Occipital lobe (tissue), 2 donors: ENCODE measurements around the gene GALNT10. TPM values are rescaled to one million over a fixed set of nuclear protein-coding genes. Genes with fewer than 3 reads are reported as not detected.
A peak's percentile ranks its signal among the peaks of the same experiment; 100 is the strongest.

ENCODE experiments used
- DNase-seq: peaks from one replicate; lab custom pipeline; 2025; lab: John Stamatoyannopoulos, UW
- total RNA-seq: library from RNA; depleted of rRNA; stranded (reverse); fragments of >200 nt; gene quantifications from one replicate; pipeline ENCODE4 v1.2.3, GENCODE V29; 2014

GALNT10 gene
- total RNA-seq, 1 donor from 2014 or later, result 10.1 TPM

DNA sequence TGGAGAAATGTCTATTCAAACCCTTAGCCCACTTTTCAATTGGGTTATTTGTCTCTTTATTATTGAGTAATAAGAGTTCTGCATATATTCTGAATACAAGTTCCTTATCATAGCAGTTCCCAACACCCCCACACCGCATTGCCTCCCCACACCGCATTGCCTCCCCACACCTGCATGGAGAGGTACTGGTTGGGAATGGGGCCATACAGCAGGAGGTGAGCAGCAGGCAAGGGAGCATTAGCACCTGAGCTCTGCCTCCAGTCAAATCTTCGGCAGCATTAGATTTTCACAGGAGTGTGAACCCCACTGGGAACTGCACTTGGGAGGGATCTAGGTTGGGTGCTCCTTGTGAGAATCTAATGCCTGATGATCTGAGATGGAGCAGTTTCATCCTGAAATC, 244.7 kb downstream of the GALNT10 start:
- no peak for DNase-seq

DNA sequence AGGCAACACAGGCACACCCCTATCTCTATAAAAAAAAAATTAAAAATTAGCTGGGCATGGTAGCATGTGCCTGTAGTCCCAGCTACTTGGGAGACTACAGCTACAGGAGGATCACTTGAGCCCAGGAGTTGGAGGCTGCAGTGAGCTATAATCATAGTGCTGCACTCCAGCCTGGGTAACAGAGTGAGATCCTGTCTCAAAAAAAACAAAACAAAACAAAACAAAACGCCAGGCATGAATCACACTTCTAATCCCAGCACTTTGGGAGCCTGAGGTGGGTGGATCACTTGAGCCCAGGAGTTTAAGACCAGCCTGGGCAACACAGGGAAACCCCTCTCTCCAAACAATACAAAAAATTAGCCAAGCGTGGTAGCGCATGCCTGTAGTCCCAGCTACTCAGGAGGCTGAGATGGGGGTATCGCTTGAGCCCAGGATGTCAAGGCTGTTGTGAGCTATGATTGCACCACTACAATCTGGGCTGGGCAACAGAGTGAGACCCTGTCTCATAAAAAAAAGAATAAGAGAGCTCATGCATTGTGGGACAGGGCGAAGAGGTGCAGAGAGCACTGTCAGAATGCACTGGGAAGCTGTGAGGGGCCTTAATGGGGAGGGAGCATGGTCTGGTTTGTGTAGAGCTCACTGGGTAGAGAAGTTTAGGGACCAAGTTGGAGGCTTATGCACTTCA, 246.9 kb downstream of the GALNT10 start:
- DNase-seq, result no peak

DNA sequence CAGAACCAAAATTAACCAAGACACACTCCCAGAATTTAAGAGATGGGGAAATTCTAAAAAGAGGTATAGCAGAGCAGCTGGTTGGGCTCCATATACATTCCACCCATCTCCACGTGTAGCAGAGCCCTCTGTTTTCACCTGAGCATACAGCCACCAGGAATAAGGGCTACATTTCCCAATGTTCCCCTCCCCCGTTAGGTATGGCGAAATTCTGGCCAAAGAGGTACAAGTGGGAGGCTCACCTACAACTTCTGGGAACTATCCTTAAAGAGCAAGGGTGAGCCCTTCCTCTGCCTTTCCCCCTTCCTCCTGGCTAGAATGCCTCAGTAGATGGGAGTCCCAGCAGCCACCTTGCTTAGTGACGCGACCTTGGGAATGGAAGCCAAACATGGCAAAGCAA, 250.0 kb downstream of the GALNT10 start:
- DNase-seq, result no peak

DNA sequence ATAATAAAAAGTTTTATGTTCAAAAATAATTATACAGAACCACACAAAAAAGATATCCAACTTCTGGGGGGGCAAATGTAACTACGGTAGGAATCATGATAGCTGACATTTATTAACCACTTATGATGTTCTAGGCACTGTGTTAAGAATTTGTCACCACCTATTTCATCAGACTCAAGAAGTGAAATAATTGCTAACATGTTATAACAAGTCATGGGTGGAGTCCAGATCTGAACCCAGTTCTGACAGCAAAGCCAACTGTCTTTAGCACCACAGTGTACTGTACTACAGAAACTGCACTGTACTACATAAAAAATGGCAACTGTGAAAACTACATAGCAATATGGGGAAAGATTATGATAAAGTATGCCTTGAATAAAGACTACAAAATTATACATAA, 252.3 kb downstream of the GALNT10 start:
- no peak for DNase-seq

DNA sequence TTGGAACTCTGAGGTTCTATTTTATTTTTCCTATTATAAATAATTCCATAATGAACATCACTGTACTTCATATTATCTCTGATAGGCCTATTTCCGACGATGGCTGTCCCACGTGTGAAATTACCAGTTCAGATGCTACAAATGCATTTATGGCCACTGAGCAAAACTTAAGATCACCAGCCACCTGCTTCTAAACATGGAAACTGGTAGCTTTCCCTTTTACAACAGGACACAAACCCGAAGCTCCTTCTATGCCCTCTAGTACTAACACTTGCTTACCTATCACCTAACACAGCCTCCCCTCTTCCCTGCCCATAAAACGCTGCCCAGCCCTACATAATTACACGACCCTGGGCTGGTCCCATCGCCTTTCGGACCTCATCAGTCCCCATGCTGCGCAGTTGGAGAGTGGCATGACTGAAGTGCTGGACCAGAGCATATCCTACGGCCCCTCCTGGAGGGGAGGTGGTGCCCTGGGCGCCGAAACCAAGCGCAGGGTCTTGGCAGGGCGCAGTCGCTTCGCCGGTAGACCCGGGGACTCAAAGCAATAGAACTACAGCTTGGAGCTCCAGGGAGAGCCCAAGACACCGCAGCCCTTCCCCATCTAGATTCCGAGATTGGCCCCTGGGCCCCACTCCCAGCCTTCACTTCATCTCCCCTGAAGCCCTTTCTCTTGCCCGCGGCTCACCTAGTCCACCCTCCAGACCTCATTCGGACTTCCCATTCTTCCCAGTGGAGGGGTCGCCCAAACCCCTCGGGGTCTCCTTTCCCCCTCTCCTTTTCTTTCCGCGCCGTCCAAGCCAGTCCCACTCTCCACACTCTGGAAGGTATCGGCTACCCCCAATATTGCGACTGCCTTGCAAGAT, 254.3 kb downstream of the GALNT10 start:
- no peak for DNase-seq

DNA sequence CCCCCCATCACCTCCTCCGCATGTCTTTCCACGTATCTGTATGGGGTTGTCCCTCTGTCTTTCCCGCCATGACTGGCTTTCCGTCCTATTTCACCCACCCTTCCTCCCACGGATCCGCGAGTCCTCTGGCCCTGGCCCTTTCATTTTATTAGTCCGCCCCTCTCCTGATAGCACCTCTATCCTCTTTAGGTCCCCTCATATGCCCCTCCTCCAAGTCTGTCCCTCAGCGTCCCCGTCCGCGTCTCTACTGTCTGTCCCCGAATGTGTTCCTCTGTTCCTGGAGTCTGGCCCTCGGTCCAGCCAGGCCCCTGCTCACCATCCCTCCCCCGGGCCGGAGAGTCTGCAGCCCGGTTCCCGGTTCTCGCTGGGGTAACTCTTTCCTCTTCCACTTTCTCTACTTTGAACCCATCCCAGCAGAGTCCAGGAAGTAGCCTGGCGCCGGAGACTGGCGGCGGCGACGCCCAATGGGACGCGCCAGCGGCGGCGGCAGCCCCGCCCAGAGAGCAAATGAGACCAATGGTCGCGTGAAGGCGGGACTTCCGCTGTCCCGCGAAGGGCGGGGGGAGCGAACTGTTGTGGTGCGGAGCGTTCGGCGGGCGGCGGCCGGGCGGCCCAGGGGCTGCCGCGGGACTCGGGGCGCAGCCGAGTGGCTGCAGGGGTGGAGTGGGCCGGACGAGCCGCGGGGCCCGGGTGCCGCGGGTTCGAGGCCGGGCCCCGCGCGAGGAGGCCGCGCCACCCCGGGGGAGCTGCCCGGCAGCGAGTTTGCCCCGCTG, 255.1 kb downstream of the GALNT10 start, which contains the start of gene SAP30L:
Gene SAP30L, plus strand, starts transcription at position 576 of the 773 bp plus-strand sequence. CDS start 608 bp downstream, outside the sequence.
- peak; percentile 93 for DNase-seq

DNA sequence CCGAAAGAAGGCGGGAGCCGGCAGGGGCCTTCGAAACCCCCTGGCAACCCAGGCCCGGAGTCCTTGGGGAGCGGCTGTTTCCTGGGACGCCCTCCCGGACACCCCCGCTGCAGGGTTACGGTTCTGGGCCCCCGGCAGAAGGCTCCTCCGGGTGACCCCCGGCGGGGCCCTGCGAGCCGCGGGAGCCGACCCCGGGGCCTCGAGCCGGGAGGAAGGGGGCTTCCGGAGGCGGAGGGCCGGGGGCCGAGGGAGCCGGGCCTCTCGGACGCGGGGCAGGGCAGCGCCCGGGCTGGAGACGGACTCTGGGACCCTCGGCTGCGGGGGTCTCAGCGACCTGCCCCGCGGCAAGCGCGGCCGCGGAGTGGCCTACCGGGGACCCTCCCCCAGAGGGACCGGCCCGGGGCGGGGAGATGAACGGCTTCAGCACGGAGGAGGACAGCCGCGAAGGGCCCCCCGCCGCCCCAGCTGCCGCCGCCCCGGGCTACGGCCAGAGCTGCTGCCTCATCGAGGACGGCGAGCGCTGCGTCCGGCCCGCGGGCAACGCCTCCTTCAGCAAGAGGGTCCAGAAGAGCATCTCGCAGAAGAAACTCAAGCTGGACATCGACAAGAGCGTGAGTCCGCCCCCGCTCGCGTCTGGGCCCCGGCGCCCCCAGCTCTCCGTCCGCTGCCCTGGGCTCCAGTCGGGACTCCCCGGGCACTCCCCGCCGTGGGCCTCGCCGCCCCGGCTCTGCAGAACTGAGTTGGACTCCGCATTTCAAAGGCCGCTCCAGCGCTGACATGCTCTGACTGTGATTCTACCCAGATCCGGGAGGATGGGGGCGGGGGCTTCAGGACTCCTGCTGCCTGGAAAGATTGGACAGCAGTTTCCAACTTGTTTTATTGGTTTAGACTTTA, 255.9 kb downstream of the GALNT10 start:
- peak; percentile 40 for DNase-seq

DNA sequence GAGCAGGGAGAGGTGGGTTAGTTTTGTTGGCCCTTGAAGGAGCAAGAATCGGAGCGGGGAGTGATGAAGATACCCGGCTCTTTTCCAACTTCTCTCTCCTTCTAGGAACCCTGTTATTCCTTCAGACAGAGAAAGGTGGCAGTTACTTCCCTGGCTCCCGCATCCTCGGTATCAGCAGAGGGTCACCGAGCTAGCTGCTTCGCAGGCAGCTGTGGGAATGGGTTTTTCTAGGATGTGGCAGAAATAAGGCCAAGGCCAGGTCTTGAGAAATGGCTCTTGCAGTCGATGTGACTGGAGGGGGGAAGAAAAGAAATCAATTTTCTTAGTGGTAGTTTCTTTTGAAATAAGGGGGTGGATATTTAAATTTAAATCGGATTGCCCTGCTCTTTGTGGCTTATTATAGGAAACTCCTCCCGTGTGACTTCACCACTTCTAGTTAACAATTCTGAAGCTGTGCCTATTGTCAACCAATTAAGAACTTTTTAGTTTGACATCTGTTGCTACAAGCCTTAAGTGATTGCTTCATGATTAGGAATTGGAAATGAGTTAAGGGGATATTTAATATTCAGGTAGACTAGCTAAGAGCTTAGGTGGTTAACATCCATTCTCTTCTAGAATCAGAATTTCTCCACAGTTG, 256.7 kb downstream of the GALNT10 start:
- no peak for DNase-seq

DNA sequence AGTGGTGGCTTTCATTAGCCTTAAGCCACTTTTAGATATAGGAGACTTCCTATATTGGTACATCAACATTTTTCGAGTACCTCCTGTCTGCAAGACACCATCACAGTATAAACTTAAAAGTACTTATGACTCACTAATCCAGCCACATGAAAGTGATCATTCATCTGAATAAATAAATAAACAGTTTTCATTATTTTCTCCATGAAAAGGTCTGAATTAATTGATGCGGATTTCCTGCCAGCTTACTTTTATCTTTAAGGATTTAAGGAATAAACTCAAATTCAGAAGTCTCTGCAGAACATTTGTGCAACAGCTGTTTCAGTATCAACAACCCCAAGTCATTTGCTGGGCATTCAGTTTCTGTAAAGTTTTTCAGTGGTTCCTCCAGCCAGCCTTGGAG, 259.3 kb downstream of the GALNT10 start:
- no peak for DNase-seq

DNA sequence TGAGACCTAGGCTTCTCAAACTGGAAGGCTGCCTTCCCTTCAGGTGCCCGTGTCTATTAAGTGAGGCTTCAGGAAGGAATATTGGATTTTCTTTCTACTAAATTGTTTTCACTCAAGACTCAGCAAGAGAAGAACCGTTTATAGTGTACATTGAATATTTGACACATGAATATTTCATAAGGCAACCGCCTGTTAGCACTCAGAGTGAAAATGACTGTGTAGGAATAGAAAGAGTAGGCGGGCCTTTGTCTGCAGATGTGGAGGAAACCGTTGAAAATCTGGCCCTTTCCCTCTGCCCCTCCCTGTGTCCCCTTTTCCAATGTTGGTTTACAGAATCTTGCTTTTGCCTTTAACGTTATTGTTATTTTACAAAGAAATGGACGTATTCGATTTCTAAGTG, 261.4 kb downstream of the GALNT10 start:
- DNase-seq, result no peak

DNA sequence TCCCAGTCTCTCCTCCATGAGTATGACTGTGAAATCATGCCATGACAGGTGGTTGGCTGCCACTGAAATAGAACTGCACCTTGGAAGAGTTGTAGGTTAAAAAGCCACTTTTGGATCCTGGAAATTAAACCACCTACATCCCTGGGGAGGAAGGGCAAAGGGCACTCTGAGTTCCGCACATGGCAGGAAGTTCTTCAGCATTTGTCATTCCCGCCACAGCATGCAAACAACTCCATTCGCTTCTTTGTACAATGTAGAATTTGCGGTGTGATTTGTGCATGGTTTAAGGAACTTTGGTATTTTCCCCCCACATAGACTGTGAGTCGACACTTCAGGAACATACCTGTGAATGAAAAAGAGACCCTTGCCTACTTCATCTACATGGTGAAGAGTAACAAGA, 265.1 kb downstream of the GALNT10 start:
- no peak for DNase-seq

DNA sequence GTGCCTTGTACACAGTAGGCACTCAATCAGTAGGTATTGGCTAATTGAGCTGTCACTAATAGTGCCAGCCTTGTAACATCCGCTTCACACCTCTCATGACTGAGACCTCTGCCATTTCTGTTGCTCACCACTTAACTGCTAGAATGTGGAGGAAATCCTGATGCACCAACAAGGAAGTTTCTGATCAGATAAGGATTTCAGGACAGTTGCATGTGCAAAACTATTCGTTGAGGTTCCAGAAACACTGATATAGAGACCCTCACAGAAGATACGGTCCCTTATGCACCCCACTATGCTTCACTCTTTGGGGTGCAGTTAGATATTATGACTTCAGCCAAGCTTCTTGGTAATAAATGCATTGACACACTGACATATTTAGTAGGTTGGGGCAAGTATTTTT, 266.0 kb downstream of the GALNT10 start:
- no peak for DNase-seq

DNA sequence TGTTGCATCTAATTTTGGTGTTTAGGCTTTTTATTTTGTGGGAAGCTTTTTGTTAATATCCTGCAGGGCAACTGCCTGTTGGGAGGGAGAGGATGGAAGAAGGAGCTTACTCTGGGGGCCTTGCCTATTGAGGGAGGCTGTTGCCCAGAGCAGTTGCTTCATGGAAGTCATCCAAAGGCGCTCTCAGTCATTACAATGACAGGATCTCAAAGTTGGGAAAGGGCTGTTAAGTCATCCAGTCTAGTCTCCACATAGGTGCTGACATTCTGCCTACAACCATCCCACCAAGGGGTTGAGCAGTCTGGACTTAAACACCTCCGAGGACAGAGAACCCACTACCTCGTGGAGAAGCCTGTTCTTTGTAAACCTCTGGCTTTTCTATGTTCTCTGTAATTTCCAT, 268.5 kb downstream of the GALNT10 start:
- DNase-seq, result no peak

DNA sequence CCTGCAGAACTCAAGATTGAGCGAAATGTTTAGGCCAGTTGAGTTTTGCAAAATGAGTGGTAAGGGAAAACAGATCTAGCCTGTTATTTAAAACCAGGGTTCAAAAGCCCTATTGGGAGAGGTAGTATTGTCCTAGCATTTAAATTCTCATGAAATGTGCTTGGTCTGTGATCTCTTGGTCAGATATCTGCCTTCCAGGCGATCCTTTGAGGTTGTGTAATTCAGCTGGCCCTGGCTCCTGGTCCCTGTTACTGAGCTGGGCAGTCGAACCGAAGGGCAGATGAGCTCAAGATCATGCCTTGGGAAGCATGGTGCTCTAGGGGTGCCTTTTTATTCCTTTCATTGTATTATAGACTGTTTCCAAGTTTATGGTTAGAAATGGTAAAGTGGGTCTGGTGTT, 269.6 kb downstream of the GALNT10 start:
- DNase-seq, result no peak

DNA sequence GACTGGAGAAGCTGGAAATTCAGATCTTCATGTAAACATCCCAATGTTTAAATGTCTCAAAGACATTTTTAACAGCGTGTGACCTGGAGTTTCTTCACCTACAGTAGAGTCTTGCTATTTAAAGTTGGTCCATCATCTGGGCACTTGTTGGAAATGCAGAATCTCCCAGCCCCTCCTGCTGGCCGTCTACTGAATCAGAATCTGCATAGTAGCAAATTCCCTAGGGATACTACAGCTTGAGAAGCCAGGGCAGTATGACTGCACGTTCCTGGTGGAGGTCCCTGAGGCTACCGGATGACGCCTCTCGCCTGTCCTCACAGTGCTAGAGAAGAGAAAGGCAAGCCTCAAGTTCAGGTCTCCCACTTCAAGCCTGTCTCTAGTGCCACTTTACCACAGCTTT, 271.0 kb downstream of the GALNT10 start:
- no peak for DNase-seq

DNA sequence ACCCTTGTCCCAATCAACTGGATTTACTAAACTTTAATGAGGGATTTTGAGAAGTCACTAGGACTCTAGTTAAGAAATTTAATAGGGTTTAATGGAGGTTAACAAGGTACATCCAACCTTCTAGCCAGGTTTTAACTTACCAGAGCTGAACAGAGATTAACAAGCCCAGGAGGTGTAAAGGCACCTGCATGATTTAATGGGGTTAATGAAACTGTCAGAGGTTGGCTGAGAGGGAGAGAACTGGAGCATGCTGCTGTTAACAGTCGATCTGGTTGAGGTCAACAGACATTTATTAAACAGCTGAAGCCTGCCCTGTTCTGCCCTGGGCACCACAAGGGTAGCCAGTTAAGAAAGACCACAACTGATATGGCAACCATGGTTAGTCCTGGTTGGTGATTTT, 273.9 kb downstream of the GALNT10 start:
- no peak for DNase-seq

DNA sequence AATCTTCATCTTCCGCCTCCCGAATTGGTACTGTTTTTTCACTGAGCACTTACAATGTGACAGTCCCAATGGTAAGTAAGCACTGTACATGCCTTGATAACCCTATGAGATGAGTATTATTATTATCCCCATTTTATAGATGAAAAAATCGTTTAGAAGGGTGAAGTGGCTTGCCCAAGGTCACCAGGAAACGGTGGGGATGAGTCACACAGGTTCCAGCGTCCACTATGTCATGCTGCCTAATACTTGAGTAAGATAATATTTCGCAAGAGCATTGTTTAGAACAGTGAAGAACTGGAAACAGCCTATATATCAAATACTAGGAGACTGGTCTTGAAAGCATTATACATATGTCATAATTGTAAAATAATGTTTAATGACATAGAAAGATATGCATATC, 274.6 kb downstream of the GALNT10 start:
- DNase-seq, result no peak

DNA sequence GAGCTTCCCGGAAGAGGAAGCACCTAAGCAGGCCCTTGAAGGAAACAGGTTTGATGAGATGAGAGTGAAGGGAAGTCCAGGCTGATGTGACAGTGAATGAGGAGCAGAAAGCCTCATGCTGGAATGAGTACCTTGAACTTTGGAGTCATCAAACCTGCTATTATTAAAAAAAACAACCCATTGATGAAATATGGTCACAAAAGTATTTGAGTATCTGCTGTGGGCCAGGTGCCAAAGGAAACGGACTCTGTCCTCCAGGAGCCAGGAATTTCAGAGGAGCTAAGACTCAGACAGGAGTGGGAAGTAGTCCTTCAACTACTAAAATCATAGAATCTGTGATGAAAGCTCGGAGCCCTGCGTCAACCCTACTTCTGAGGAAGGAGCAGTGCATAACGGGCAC, 275.6 kb downstream of the GALNT10 start:
- no peak for DNase-seq

DNA sequence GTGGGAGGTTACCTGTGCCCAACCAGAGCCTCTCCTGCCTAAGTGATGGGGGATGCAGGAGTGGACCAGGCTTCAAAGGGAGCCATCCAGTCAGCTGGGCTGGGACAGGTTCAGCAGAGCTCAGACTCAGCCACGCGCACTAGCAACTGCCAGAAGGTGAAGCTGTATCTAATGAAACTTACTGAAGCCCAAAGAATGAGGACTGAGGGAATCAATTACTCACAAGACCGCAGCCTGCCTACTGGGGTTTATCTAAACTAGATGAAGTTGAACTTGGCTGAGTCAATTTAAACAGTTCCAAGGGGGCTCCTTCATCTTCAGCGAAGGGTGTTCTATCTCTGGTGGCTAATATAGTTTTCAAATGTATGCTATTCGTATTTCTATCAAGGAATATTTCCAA, 276.1 kb downstream of the GALNT10 start:
- no peak for DNase-seq

DNA sequence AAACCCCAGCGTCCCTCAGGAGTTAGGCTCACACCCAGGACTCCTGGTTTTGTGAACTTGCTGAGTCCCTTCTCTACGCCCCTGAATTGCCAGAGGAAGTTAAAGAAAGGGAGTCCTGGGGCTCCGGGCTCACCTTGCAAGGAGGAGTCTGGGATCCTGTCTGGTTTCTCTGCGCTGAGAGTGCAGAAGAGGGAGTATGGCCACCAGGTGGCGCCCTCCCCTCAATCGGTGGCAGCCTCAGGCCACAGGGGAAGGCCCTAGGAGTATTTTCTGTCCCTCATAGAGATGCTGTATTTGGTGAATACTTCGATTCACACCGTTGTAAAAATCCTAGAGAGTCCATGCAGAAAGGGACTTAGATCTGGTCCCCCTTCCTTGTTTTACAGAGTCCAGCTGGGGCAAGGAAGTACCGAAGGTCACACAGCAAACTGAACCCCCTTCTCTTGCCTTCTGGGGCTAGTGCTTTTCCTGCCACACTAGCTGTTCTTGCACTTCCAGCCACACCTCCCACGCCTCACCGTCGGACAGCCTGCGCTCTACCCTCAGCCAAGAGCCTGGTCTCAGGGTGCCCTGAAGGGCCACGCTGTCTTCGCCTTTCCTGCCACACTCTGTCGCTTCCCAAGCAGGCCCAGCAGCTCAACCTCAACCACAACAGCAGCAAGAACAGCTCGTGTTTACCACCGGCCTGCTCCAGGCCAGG, 277.3 kb downstream of the GALNT10 start:
- DNase-seq, result peak; percentile 43
